A549 (cell line): ENCODE measurements around the gene P4HA2. TPM values are rescaled to one million over a fixed set of nuclear protein-coding genes. Genes with fewer than 3 reads are reported as not detected.

Experiments used
- ATAC-seq, 2 experiments: fragments of 200-7000 bp in 1 of 2; fragments of >200 bp in 1 of 2; cut with Nextera tagmentation in 1 of 2; cut with Tn5 transposase in 1 of 2; 3 replicates each; pipeline versions ENCODE4 v1.8.0 to v1.9.1; 2018 to 2020; ENCODE audit warnings: mild to moderate bottlenecking in 1 of 2, moderate library complexity in 1 of 2
- CTCF ChIA-PET: fragments of 300-600 bp; sonication (Branson Sonifier 250); formaldehyde crosslinking; extraction: SDS; loops from one replicate; lab custom pipeline; 2021; ENCODE audit warnings: antibody characterized with exemption, inconsistent platforms; lab: Yijun Ruan, JAX
- POLR2A ChIA-PET: fragments of 350-600 bp; formaldehyde crosslinking; extraction: SDS; loops from one replicate; lab custom pipeline; 2021; ENCODE audit warnings: antibody characterized with exemption, inconsistent platforms; lab: Yijun Ruan, JAX
- DNase-seq, 2 experiments: peaks; one replicate each; pipeline versions ENCODE4 v3.0.0 to v3.0.0-alpha.2; 2011 to 2016; ENCODE audit warnings: low read depth in 1 of 2, low spot score in 1 of 2
- FAIRE-seq: peaks from 2 replicates; lab custom pipeline; 2011; peaks lifted over from hg19 to GRCh38; lab: Jason Lieb, UNC
- H3K27ac ChIP-seq, 2 experiments: fragments of >200 bp; sonication (Bioruptor Twin); formaldehyde crosslinking; 3 replicates each; pipeline ENCODE4 v1.5.1; 2016 to 2017
- H3K4me1 ChIP-seq: fragments of >200 bp; sonication (Bioruptor Twin); formaldehyde crosslinking; 3 replicates; pipeline ENCODE4 v1.6.1; 2016
- H3K4me2 ChIP-seq: fragments of >200 bp; sonication (Bioruptor Twin); formaldehyde crosslinking; 3 replicates; pipeline ENCODE4 v1.6.1; 2016
- H3K4me3 ChIP-seq: fragments of >200 bp; sonication (Bioruptor Twin); formaldehyde crosslinking; 3 replicates; pipeline ENCODE4 v1.5.1; 2016
- H3K9me3 ChIP-seq: fragments of >200 bp; sonication (Bioruptor Twin); formaldehyde crosslinking; 3 replicates; pipeline ENCODE4 v1.6.1; 2016
- BHLHE40 ChIP-seq: IDR thresholded peaks from 2 replicates; pipeline ENCODE4 v1.6.1; 2012; ENCODE audit warnings: low read depth, low read length, inconsistent platforms
- CBX2 ChIP-seq: fragments of 200-600 bp; sonication (generic); IDR thresholded peaks from 2 replicates; pipeline ENCODE4 v1.6.1; 2016; ENCODE audit warnings: low read depth, mild to moderate bottlenecking, borderline replicate concordance
- EHF ChIP-seq: fragments of 250-450 bp; sonication (Bioruptor Pico); IDR thresholded peaks from 2 replicates; pipeline ENCODE4 v1.5.0; 2020; ENCODE audit warnings: mild to moderate bottlenecking
- GATA3 ChIP-seq: IDR thresholded peaks from 2 replicates; pipeline ENCODE4 v1.6.1; 2012; ENCODE audit warnings: borderline replicate concordance
- HDAC2 ChIP-seq: fragments of 200-600 bp; sonication (generic); IDR thresholded peaks from 2 replicates; pipeline ENCODE4 v1.6.1; 2016
- HES2 ChIP-seq: fragments of >200 bp; sonication (Bioruptor Twin); formaldehyde crosslinking; IDR thresholded peaks from 2 replicates; pipeline ENCODE4 v1.6.1; 2016
- HOXA7 ChIP-seq: fragments of 250-450 bp; sonication (Bioruptor Pico); IDR thresholded peaks from 2 replicates; pipeline ENCODE4 v1.5.0; 2020; ENCODE audit warnings: mild to moderate bottlenecking, moderate library complexity
- HOXB5 ChIP-seq: fragments of 250-450 bp; sonication (Bioruptor Pico); IDR thresholded peaks from 2 replicates; pipeline ENCODE4 v1.5.0; 2020; ENCODE audit warnings: mild to moderate bottlenecking, moderate library complexity
- KDM5A ChIP-seq: fragments of 200-600 bp; sonication (generic); IDR thresholded peaks from 2 replicates; pipeline ENCODE4 v1.6.1; 2016; ENCODE audit warnings: antibody characterized with exemption, mild to moderate bottlenecking
- MAX ChIP-seq: IDR thresholded peaks from 2 replicates; pipeline ENCODE4 v1.6.1; 2012
- NFE2L2 ChIP-seq: fragments of 150-350 bp; conservative IDR thresholded peaks from 2 replicates; pipeline ENCODE4 v1.6.1; 2014; ENCODE audit warnings: low read length
- NPAS2 ChIP-seq: fragments of 250-450 bp; sonication (Bioruptor Pico); IDR thresholded peaks from 2 replicates; pipeline ENCODE4 v1.8.0; 2022; ENCODE audit warnings: mild to moderate bottlenecking, moderate library complexity, borderline replicate concordance
- NR3C1 ChIP-seq: fragments of >200 bp; sonication (Bioruptor Twin); formaldehyde crosslinking; IDR thresholded peaks from 3 replicates; pipeline ENCODE4 v1.6.1; 2017
- POLR2A ChIP-seq: IDR thresholded peaks from 2 replicates; pipeline ENCODE4 v1.6.1; 2012; ENCODE audit warnings: mild to moderate bottlenecking, low read length
- POLR2AphosphoS2 ChIP-seq: conservative IDR thresholded peaks from 2 replicates; pipeline ENCODE4 v1.6.1; 2012; ENCODE audit warnings: low read length, improper control_type of control experiment, inconsistent platforms
- RAD21 ChIP-seq, 2 experiments: fragments of >200 bp in 1 of 2; sonication (Bioruptor Twin) in 1 of 2; formaldehyde crosslinking in 1 of 2; IDR thresholded peaks in 1 of 2; conservative IDR thresholded peaks in 1 of 2; 2 replicates in 1 of 2; 3 replicates in 1 of 2; pipeline ENCODE4 v1.6.1; 2012 to 2018; ENCODE audit warnings: inconsistent platforms in 1 of 2
- REST ChIP-seq: fragments of 200-600 bp; sonication (generic); IDR thresholded peaks from 2 replicates; pipeline ENCODE4 v1.6.1; 2016; ENCODE audit warnings: antibody characterized with exemption, mild to moderate bottlenecking, moderate library complexity
- RNF2 ChIP-seq: fragments of 200-600 bp; sonication (generic); IDR thresholded peaks from 2 replicates; pipeline ENCODE4 v1.6.1; 2016; ENCODE audit warnings: low read depth, mild to moderate bottlenecking, antibody characterized with exemption, moderate library complexity, borderline replicate concordance
- SMC3 ChIP-seq: fragments of >200 bp; sonication (Bioruptor Twin); formaldehyde crosslinking; IDR thresholded peaks from 3 replicates; pipeline ENCODE4 v1.6.1; 2018; ENCODE audit warnings: inconsistent platforms
- TFCP2L1 ChIP-seq: fragments of 250-450 bp; sonication (Bioruptor Pico); IDR thresholded peaks from 2 replicates; pipeline ENCODE4 v1.5.0; 2021; ENCODE audit warnings: mild to moderate bottlenecking
- USF2 ChIP-seq: fragments of 450-650 bp; IDR thresholded peaks from 2 replicates; pipeline ENCODE4 v1.6.1; 2014; ENCODE audit warnings: antibody characterized with exemption
- ZC3H11A ChIP-seq: fragments of 450-650 bp; IDR thresholded peaks from 2 replicates; pipeline ENCODE4 v1.6.1; 2014; ENCODE audit warnings: antibody characterized with exemption, mild to moderate bottlenecking
- ZSCAN20 ChIP-seq: fragments of 250-450 bp; sonication (Bioruptor Pico); IDR thresholded peaks from 2 replicates; pipeline ENCODE4 v1.8.0; 2022; ENCODE audit warnings: mild to moderate bottlenecking, moderate library complexity
- WGBS: methylation state at CpG from one replicate; pipeline ENCODE4 v1.1.6; 2017; ENCODE audit errors: missing lambda C conversion rate; 5-methylcytosine and 5-hydroxymethylcytosine counted together
- polyA plus RNA-seq, 4 experiments: library from polyadenylated mRNA; depleted of rRNA in 3 of 4; stranded (reverse); fragments of >200 nt; fragmentation: RNase III in 1 of 4; extraction: RNeasy Plus Mini Kit Qiagen cat#74134 plus additional on column Dnase treatment in 1 of 4; gene quantifications; 2 replicates in 3 of 4; 3 replicates in 1 of 4; pipeline ENCODE4 v1.2.3, GENCODE V29; 2011 to 2017

Gene P4HA2
- polyA plus RNA-seq, 2 of the 4 experiments (the other 2 are of a cell fraction) = 36.4 to 45.0 TPM

GRCh38 chr5:132261881-132262845 lies 34.5 kb upstream of the P4HA2 start:
- Histone ChIP-seq H3K9me3 (no peaks in the 10 kb centered on the region), H3K4me1 (peaks cover 49% of the 10 kb centered on the region), H3K4me3 (no peak overlapping the region), H3K4me2 (no peak overlapping the region), H3K27ac (peak overlapping the region in 1 of 2 experiments; percentile 4; a peak in 1 of 6 replicates)
- TF ChIP-seq HOXA7 (CRISPR knock-in tag) (no peak), EHF (CRISPR knock-in tag) (no peak), NPAS2 (CRISPR knock-in tag) (no peak), USF2 (no peak)
- FAIRE-seq = no peak
- DNase-seq = no peak
- ATAC-seq = no peak
- ChIA-PET POLR2A (interaction anchor here (0.8 kb wide), 1 partner anchor 31 kb away, joined by 3 read pairs; the partner anchor contains the start of gene SLC22A4), CTCF (interaction anchor here (0.7 to 6.2 kb wide), 6 partner anchors 10 to 72 kb away, joined by 3 to 63 read pairs (median 17); no protein-coding TSS in a partner anchor)
- WGBS = 85% methylated on average over 6 of the region's 7 CpGs

GRCh38 chr5:132260714-132261551 lies 33.3 kb upstream of the P4HA2 start:
- no peak for TF ChIP-seq SMC3
- no peak for TF ChIP-seq REST
- no peak for TF ChIP-seq HDAC2
- TF ChIP-seq POLR2AphosphoS2 = no peak
- no peak for TF ChIP-seq USF2
- TF ChIP-seq RAD21 (conservative IDR thresholded peaks at IDR 0.05 in 1 of 2, IDR thresholded peaks at IDR 0.05 in 1 of 2) = no peak
- no peak for TF ChIP-seq CBX2
- no peak for TF ChIP-seq POLR2A
- POLR2A ChIA-PET = interaction anchor here (1.2 kb wide), 1 partner anchor 10 kb away, joined by 3 read pairs; no protein-coding TSS in a partner anchor
- peaks cover 44% of the 10 kb centered on the region for H3K4me1 ChIP-seq
- H3K4me2 ChIP-seq = peak overlapping the region; percentile 4
- peak overlapping the region in 1 of 2 experiments; percentile 72; a peak in 3 of 6 replicates for H3K27ac ChIP-seq
- CTCF ChIA-PET = interaction anchor here (0.6 to 6.2 kb wide), 6 partner anchors 11 to 1446 kb away, joined by 3 to 63 read pairs (median 4); no protein-coding TSS in a partner anchor
- ATAC-seq (no peak), FAIRE-seq (no peak), DNase-seq (no peak)
- no peaks in the 10 kb centered on the region for H3K9me3 ChIP-seq
- H3K4me3 ChIP-seq = no peak overlapping the region
- 49% methylated on average over 6 of the region's 6 CpGs for whole genome bisulfite sequencing

GRCh38 chr5:132260051-132260450 lies 32.4 kb upstream of the P4HA2 start:
- DNase-seq = no peak
- 0 out of 6 replicates have a peak, but pooled peaks of 1 of the 2 experiments have one; percentile 3 for ATAC-seq
- WGBS = 69% methylated on average over 6 of the region's 6 CpGs
- peaks cover 36% of the 10 kb centered on the region for H3K4me1 ChIP-seq
- no peak overlapping the region for H3K4me3 ChIP-seq
- H3K9me3 ChIP-seq = no peaks in the 10 kb centered on the region
- no peak for FAIRE-seq
- H3K27ac ChIP-seq = peak overlapping the region; percentile 16 to 33; a peak in 4 of 6 replicates
- ChIA-PET CTCF (interaction anchor here (1.2 to 6.2 kb wide), 4 partner anchors 10 to 81 kb away, joined by 3 to 63 read pairs (median 14); no protein-coding TSS in a partner anchor), POLR2A (interaction anchor here (1.2 kb wide), 1 partner anchor 9 kb away, joined by 3 read pairs; no protein-coding TSS in a partner anchor)
- H3K4me2 ChIP-seq = peak overlapping the region; percentile 4; the same call in 1 of the 3 replicates
- TF ChIP-seq RAD21 (conservative IDR thresholded peaks at IDR 0.05 in 1 of 2, IDR thresholded peaks at IDR 0.05 in 1 of 2) (no peak), ZC3H11A (no peak), ZSCAN20 (CRISPR knock-in tag) (no peak), POLR2AphosphoS2 (no peak), HES2 (no peak), HOXB5 (CRISPR knock-in tag) (no peak), HDAC2 (no peak), GATA3 (no peak), HOXA7 (CRISPR knock-in tag) (no peak), MAX (no peak), TFCP2L1 (CRISPR knock-in tag) (no peak), BHLHE40 (no peak), KDM5A (no peak), RNF2 (no peak), NFE2L2 (no peak), NR3C1 (no peak)
